SK-N-SH (cell line): Measurements from ENCODE around the gene DYNLT1. TPM values are rescaled to one million over a fixed set of nuclear protein-coding genes. Genes with fewer than 3 reads are reported as not detected.
"Not testable (repeated sequence)": the region's sequence is repeated elsewhere in the genome, so short reads cannot be mapped to it uniquely, and the experiment has no call there.

ENCODE experiments used
- CTCF ChIA-PET: fragments of 300-600, 350-600 bp; formaldehyde crosslinking; extraction: SDS; loops from one replicate; lab custom pipeline; 2021; lab: Yijun Ruan, JAX
- POLR2A ChIA-PET: fragments of 350-600 bp; sonication (Branson Sonifier 250); formaldehyde crosslinking; extraction: SDS; loops from one replicate; lab custom pipeline; 2020; ENCODE audit warnings: antibody characterized with exemption, inconsistent platforms; lab: Yijun Ruan, JAX
- DNase-seq: peaks from one replicate; pipeline ENCODE4 v3.0.0; 2012
- H2AFZ ChIP-seq: fragments of 200-600 bp; sonication (generic); 2 replicates; pipeline ENCODE4 v1.8.1; 2016; ENCODE audit warnings: antibody characterized with exemption, mild to moderate bottlenecking, low read depth
- H3F3A ChIP-seq: fragments of 200-600 bp; sonication (generic); replicated peaks from 2 replicates; pipeline ENCODE3; 2016; ENCODE audit warnings: antibody characterized with exemption, mild to moderate bottlenecking; ENCODE audit not compliant: insufficient read depth
- H3K27ac ChIP-seq, 2 experiments: fragments of 200-500 bp in 1 of 2; fragments of 200-600 bp in 1 of 2; sonication (Bioruptor generic) in 1 of 2; sonication (generic), shearing (Covaris generic) in 1 of 2; 2 replicates each; pipeline versions ENCODE4 v1.5.1 to v1.6.1; 2014 to 2016; ENCODE audit warnings: low read depth in 2 of 2, inconsistent platforms in 1 of 2, low read length in 1 of 2, mild to moderate bottlenecking in 1 of 2, mixed read lengths in 1 of 2
- H3K27me3 ChIP-seq: fragments of 200-600 bp; sonication (generic), shearing (Covaris generic); 2 replicates; pipeline ENCODE4 v1.6.1; 2016; ENCODE audit warnings: mixed run types; ENCODE audit not compliant: insufficient read depth
- H3K36me3 ChIP-seq, 2 experiments: fragments of 200-500 bp in 1 of 2; fragments of 200-600 bp in 1 of 2; sonication (Bioruptor generic) in 1 of 2; sonication (generic) in 1 of 2; replicated peaks in 1 of 2; 2 replicates each; pipeline versions ENCODE3 to v1.5.1; 2014 to 2016; ENCODE audit warnings: low read length in 1 of 2, mild to moderate bottlenecking in 1 of 2; ENCODE audit not compliant: insufficient read depth in 2 of 2, control insufficient read depth in 1 of 2
- H3K4me1 ChIP-seq, 2 experiments: fragments of 200-500 bp in 1 of 2; fragments of 200-600 bp in 1 of 2; sonication (Bioruptor generic) in 1 of 2; sonication (generic), shearing (Covaris generic) in 1 of 2; 2 replicates each; pipeline versions ENCODE4 v1.5.1 to v1.6.1; 2014 to 2016; ENCODE audit warnings: low read depth in 1 of 2, low read length in 1 of 2, mixed run types in 1 of 2; ENCODE audit not compliant: insufficient read depth in 2 of 2, control insufficient read depth in 1 of 2
- H3K4me2 ChIP-seq: fragments of 200-600 bp; sonication (generic), shearing (Covaris generic); 2 replicates; pipeline ENCODE4 v1.6.1; 2017; ENCODE audit warnings: mixed run types
- H3K4me3 ChIP-seq, 2 experiments: fragments of 200-500 bp in 1 of 2; fragments of 200-600 bp in 1 of 2; sonication (Bioruptor generic) in 1 of 2; sonication (generic), shearing (Covaris generic) in 1 of 2; 2 replicates each; pipeline versions ENCODE4 v1.5.1 to v1.8.1; 2014 to 2016; ENCODE audit warnings: low read depth in 2 of 2, inconsistent platforms in 1 of 2, low read length in 1 of 2, mild to moderate bottlenecking in 1 of 2, mixed read lengths in 1 of 2, moderate library complexity in 1 of 2
- H3K79me2 ChIP-seq: fragments of 200-600 bp; sonication (generic); 2 replicates; pipeline ENCODE4 v1.8.1; 2017; ENCODE audit warnings: mild to moderate bottlenecking; ENCODE audit not compliant: insufficient read depth
- H3K9ac ChIP-seq: fragments of 200-600 bp; sonication (generic); 2 replicates; pipeline ENCODE4 v1.6.1; 2017; ENCODE audit warnings: mixed run types
- H3K9me2 ChIP-seq: fragments of 200-600 bp; sonication (generic); 2 replicates; pipeline ENCODE4 v1.6.1; 2017; ENCODE audit warnings: mixed run types
- H3K9me3 ChIP-seq: fragments of 200-600 bp; sonication (generic); 2 replicates; pipeline ENCODE4 v1.6.1; 2017; ENCODE audit warnings: mixed run types, mild to moderate bottlenecking, moderate library complexity
- H4K20me1 ChIP-seq: fragments of 200-600 bp; sonication (generic); 2 replicates; pipeline ENCODE4 v1.6.1; 2017; ENCODE audit warnings: mild to moderate bottlenecking, mixed run types; ENCODE audit not compliant: insufficient read depth
- FOSL2 ChIP-seq: IDR thresholded peaks from 2 replicates; pipeline ENCODE4 v1.4.0; 2012; ENCODE audit warnings: low read depth, mild to moderate bottlenecking, moderate library complexity, borderline replicate concordance
- FOXM1 ChIP-seq: IDR thresholded peaks from 2 replicates; pipeline ENCODE4 v1.4.0; 2012; ENCODE audit warnings: low read depth, mild to moderate bottlenecking
- GABPA ChIP-seq: IDR thresholded peaks from 2 replicates; pipeline ENCODE4 v1.4.0; 2012; ENCODE audit warnings: low read depth, mild to moderate bottlenecking
- JUND ChIP-seq: IDR thresholded peaks from 2 replicates; pipeline ENCODE4 v1.4.0; 2012
- MEF2A ChIP-seq: IDR thresholded peaks from 2 replicates; pipeline ENCODE4 v1.4.0; 2012; ENCODE audit warnings: low read depth, borderline replicate concordance
- NRF1 ChIP-seq: IDR thresholded peaks from 2 replicates; pipeline ENCODE4 v1.6.1; 2012; ENCODE audit warnings: low read depth, mild to moderate bottlenecking, low read length
- PBX3 ChIP-seq: IDR thresholded peaks from 2 replicates; pipeline ENCODE4; 2012
- RAD21 ChIP-seq: IDR thresholded peaks from 2 replicates; pipeline ENCODE4 v1.6.1; 2012; ENCODE audit warnings: mild to moderate bottlenecking, low read length
- RFX5 ChIP-seq: IDR thresholded peaks from 2 replicates; pipeline ENCODE4 v1.6.1; 2012; ENCODE audit warnings: mild to moderate bottlenecking, improper control_type of control experiment, low read length
- RXRA ChIP-seq: IDR thresholded peaks from 2 replicates; pipeline ENCODE4 v1.4.0; 2012; ENCODE audit warnings: low read depth, mild to moderate bottlenecking, borderline replicate concordance
- SMC3 ChIP-seq: IDR thresholded peaks from 2 replicates; pipeline ENCODE4 v1.6.1; 2012; ENCODE audit warnings: low read depth, low read length, improper control_type of control experiment
- TAF1 ChIP-seq: IDR thresholded peaks from 2 replicates; pipeline ENCODE4 v1.6.1; 2012; ENCODE audit warnings: low read depth, mild to moderate bottlenecking, low read length, moderate library complexity, borderline replicate concordance
- TCF12 ChIP-seq: IDR thresholded peaks from 2 replicates; pipeline ENCODE4 v1.4.0; 2012
- YY1 ChIP-seq: IDR thresholded peaks from 2 replicates; pipeline ENCODE4 v1.4.0; 2012; ENCODE audit warnings: low read depth, mild to moderate bottlenecking
- ZBTB33 ChIP-seq: IDR thresholded peaks from 2 replicates; pipeline ENCODE4 v1.4.0; 2012; ENCODE audit warnings: low read depth, borderline replicate concordance
- WGBS: methylation state at CpG from one replicate; pipeline ENCODE4 v1.1.6; 2017; ENCODE audit warnings: low lambda C conversion rate; 5-methylcytosine and 5-hydroxymethylcytosine counted together
- polyA plus RNA-seq, 3 experiments: library from polyadenylated mRNA; depleted of rRNA; stranded (reverse); fragments of >200 nt; gene quantifications; 2 replicates each; pipeline ENCODE4 v1.2.3, GENCODE V29; 2012
- TF ChIP-seq, protein P1 (sequence below): fragments of 150-350 bp; IDR thresholded peaks from 2 replicates; pipeline ENCODE4 v1.6.1; 2016; ENCODE audit warnings: mild to moderate bottlenecking, low read depth, low read length

Gene DYNLT1
- polyA plus RNA-seq, 1 of the 3 experiments (the other 2 are of a cell fraction), result 306 TPM

GRCh38 chr6:158680015-158680414 lies 35.5 kb upstream of the DYNLT1 start:
- Histone ChIP-seq H3K9ac (no peak overlapping the region), H3K36me3 (no peaks in the 10 kb centered on the region), H3K4me2 (no peak overlapping the region), H3K79me2 (no peaks in the 10 kb centered on the region), H3K27ac (no peak overlapping the region), H3K9me2 (no peaks in the 10 kb centered on the region), H3K27me3 (no peaks in the 10 kb centered on the region), H3K4me1 (no peaks in the 10 kb centered on the region), H2AFZ (no peak overlapping the region), H3K4me3 (no peak overlapping the region), H4K20me1 (no peaks in the 10 kb centered on the region), H3F3A (no peaks in the 10 kb centered on the region), H3K9me3 (no peaks in the 10 kb centered on the region)
- TF ChIP-seq, protein P1, sequence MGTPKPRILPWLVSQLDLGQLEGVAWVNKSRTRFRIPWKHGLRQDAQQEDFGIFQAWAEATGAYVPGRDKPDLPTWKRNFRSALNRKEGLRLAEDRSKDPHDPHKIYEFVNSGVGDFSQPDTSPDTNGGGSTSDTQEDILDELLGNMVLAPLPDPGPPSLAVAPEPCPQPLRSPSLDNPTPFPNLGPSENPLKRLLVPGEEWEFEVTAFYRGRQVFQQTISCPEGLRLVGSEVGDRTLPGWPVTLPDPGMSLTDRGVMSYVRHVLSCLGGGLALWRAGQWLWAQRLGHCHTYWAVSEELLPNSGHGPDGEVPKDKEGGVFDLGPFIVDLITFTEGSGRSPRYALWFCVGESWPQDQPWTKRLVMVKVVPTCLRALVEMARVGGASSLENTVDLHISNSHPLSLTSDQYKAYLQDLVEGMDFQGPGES, result no peak
- TF ChIP-seq TAF1, result no peak
- TF ChIP-seq MEF2A, result no peak
- TF ChIP-seq TCF12, result no peak
- no peak for TF ChIP-seq RXRA
- TF ChIP-seq GABPA, result no peak
- no peak for TF ChIP-seq RFX5
- TF ChIP-seq SMC3, result no peak
- TF ChIP-seq YY1, result no peak
- no peak for TF ChIP-seq JUND
- TF ChIP-seq FOSL2, result no peak
- ChIA-PET POLR2A (no interaction called here), CTCF (interaction anchor here (3.0 kb wide), 1 partner anchor 11 kb away, joined by 19 read pairs; no protein-coding TSS in a partner anchor)
- DNase-seq, result no peak
- 100% methylated on average over 2 of the region's 2 CpGs for WGBS

DNA sequence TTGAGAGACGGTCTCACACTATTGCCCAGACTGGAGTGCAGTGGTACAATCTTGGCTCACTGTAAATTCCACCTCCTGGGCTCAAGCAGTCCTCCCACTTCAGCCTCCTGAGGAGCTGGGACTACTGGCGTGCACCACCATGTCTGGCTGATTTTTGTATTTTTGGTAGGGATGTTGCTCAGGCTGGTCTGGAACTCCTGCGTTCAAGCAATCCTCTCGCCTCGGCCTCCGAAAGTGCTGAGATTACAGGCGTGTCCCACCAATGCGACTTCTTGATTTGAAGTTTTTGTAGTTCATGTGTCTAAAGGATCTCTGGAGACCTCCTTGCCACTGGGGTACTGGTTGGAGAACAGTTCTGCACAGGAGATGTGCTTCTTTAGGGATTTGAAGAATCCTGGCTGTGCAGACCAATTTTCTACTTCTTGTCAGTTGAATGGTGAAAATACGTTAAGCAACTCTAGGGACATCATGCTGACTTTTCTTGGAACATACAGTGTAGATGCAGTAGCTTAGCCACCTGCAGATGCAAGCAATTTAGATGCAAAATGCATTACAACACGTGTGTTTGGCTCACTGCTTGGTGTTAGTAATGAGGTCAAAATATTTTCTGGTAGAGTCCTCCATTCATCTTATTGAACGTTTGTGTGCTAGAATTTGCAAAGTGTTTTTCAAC lies 33.5 kb upstream of the DYNLT1 start:
- H3K27me3 ChIP-seq, result no peaks in the 10 kb centered on the region
- no peak for TF ChIP-seq FOXM1
- TF ChIP-seq ZBTB33, result no peak
- no peak for TF ChIP-seq TCF12
- no peak for TF ChIP-seq NRF1
- TF ChIP-seq PBX3, result no peak
- no peak for TF ChIP-seq RAD21
- TF ChIP-seq SMC3, result no peak
- no peak for DNase-seq
- H3K9me2 ChIP-seq, result no peaks in the 10 kb centered on the region
- WGBS, result 84% methylated on average over 11 of the region's 11 CpGs
- H3K36me3 ChIP-seq, result no peaks in the 10 kb centered on the region
- no peak overlapping the region for H3K27ac ChIP-seq
- H3K9ac ChIP-seq, result no peak overlapping the region
- CTCF ChIA-PET, result interaction anchor here (0.6 to 3.0 kb wide), 2 partner anchors 13 to 457 kb away, joined by 3 to 19 read pairs; no protein-coding TSS in a partner anchor
- no peaks in the 10 kb centered on the region for H3F3A ChIP-seq
- no peak overlapping the region for H3K4me2 ChIP-seq
- POLR2A ChIA-PET, result interaction anchor here (0.8 to 1.0 kb wide), 2 partner anchors 15 to 34 kb away, joined by 3 read pairs; partner anchors contain the start of gene DYNLT1
- H3K9me3 ChIP-seq, result no peaks in the 10 kb centered on the region
- H3K4me1 ChIP-seq, result peaks cover 0 to 3% of the 10 kb centered on the region in 2 experiments; a peak in 1 of 4 replicates
- H3K4me3 ChIP-seq, result no peak overlapping the region
- no peak overlapping the region for H2AFZ ChIP-seq
- H3K79me2 ChIP-seq, result no peaks in the 10 kb centered on the region
- H4K20me1 ChIP-seq, result no peaks in the 10 kb centered on the region

- not testable (repeated sequence) for H3K9me3 ChIP-seq, H4K20me1 ChIP-seq, H3K27me3 ChIP-seq, H3K4me1 ChIP-seq, H3K79me2 ChIP-seq, DNase-seq, H3K4me2 ChIP-seq, H2AFZ ChIP-seq, H3K9me2 ChIP-seq, H3K27ac ChIP-seq, H3K4me3 ChIP-seq, H3F3A ChIP-seq, H3K36me3 ChIP-seq, H3K9ac ChIP-seq
- ChIA-PET POLR2A (interaction anchor here (1.0 kb wide), 1 partner anchor 33 kb away, joined by 3 read pairs; the partner anchor contains the start of gene DYNLT1), CTCF (interaction anchor here (3.0 kb wide), 1 partner anchor 14 kb away, joined by 19 read pairs; no protein-coding TSS in a partner anchor)
- WGBS, result 95% methylated on average over 3 of the region's 3 CpGs
Observed at GRCh38 chr6:158677094-158677493, 32.6 kb upstream of the DYNLT1 start.
